Adrenal gland (tissue), 12 donors: ENCODE data around the gene NUDCD3. TPM values are rescaled to one million over a fixed set of nuclear protein-coding genes. Genes with fewer than 3 reads are reported as not detected.

ENCODE experiments used
- DNase-seq, 7 donors: peaks; one replicate each; pipeline ENCODE4 v3.0.0-alpha.2; 2019 to 2020
- H3K27ac ChIP-seq, 5 donors: fragments of 200-600 bp; sonication (generic) in 4 of 5; 1 replicate in 3 of 5; 2 replicates in 2 of 5; pipeline versions ENCODE4 v1.5.1 to v1.8.0; 2016 to 2020; ENCODE audit warnings: mild to moderate bottlenecking in 1 of 5
- H3K27me3 ChIP-seq: fragments of 200-600 bp; 2 replicates; pipeline ENCODE4 v1.8.0; 2021
- H3K36me3 ChIP-seq, 2 donors: fragments of 200-600 bp; replicated peaks in 1 of 2; 1 replicate in 1 of 2; 2 replicates in 1 of 2; pipeline versions ENCODE4 v1.5.1 to v1.8.0; 2018 to 2022
- H3K4me1 ChIP-seq, 2 donors: fragments of 200-600 bp; replicated peaks in 1 of 2; 1 replicate in 1 of 2; 2 replicates in 1 of 2; pipeline versions ENCODE4 v1.5.1 to v1.8.0; 2018 to 2021
- H3K4me3 ChIP-seq, 4 donors: fragments of 200-600 bp; sonication (generic) in 3 of 4; one replicate each; pipeline ENCODE4 v1.5.1; 2016 to 2018
- H3K9me3 ChIP-seq, 3 donors: fragments of 200-600 bp; sonication (generic) in 1 of 3; replicated peaks in 1 of 3; 1 replicate in 2 of 3; 2 replicates in 1 of 3; pipeline versions ENCODE4 v1.5.1 to v1.8.0; 2016 to 2021
- POLR2A ChIP-seq, 2 donors: fragments of 450-650 bp; IDR thresholded peaks; one replicate each; pipeline ENCODE4 v1.6.1; 2017; ENCODE audit warnings: antibody characterized with exemption in 2 of 2, mild to moderate bottlenecking in 2 of 2, moderate library complexity in 1 of 2
- WGBS, 4 donors: extraction: QIAGEN DNeasy Blood & Tissue Kit in 2 of 4; methylation state at CpG; one replicate each; pipeline versions ENCODE4 v1.1.5 to v1.1.7; 2013 to 2017; 5-methylcytosine and 5-hydroxymethylcytosine counted together
- intact Hi-C, 2 donors: fragments of 100-400 bp; cut with DNase I; formaldehyde crosslinking; loops; one replicate each; pipeline versions ENCODE4 v1.14.1 to v1.15.0; 2022 to 2023
- polyA plus RNA-seq, 3 donors: library from polyadenylated mRNA; stranded (reverse); fragments of 200-250 nt in 2 of 3; fragments of 350-450 nt in 1 of 3; fragmentation: Illumina TruSeq in 1 of 3; extraction: RNeasy Lipid Tissue Mini Kit (QIAGEN cat#74804) in 1 of 3; gene quantifications; one replicate each; pipeline ENCODE4 v1.2.3, GENCODE V29; 2013 to 2014
- total RNA-seq, 9 donors: library from RNA; depleted of rRNA in 4 of 9; stranded (reverse); fragments of >200 nt in 4 of 9; fragments of 120-200 nt in 1 of 9; fragmentation: NEBNext Ultra II Directional in 1 of 9; extraction: Animal tissue kit (Norgen Biotek cat#: 25700) in 1 of 9; gene quantifications; one replicate each; pipeline versions ENCODE4 v1.1.0 to v1.2.4, GENCODE V29; 2013 to 2023
- TF ChIP-seq, protein P1 (sequence below), 6 experiments: fragments of 450-650 bp in 4 of 6; fragments of 200-600 bp in 2 of 6; sonication (generic) in 1 of 6; IDR thresholded peaks; 1 replicate in 5 of 6; 2 replicates in 1 of 6; pipeline versions ENCODE4 v1.5.1 to v1.8.0; 2016 to 2021; ENCODE audit warnings: antibody characterized with exemption in 6 of 6, mild to moderate bottlenecking in 2 of 6, moderate library complexity in 1 of 6
- donor health status: healthy with polysubstance abuse.
- donor health status: Bipolar disorder and iron deficiency.
- donor health status: DM: yes; HTN: yes; CAD: no.
- donor health status: DM: no; HTN: no; CAD: no.
- donor health status: DM: no; HTN: no; CAD: no.
- donor health status: DM: yes; HTN: yes; CAD: no.

The NUDCD3 gene
- total and polyA plus RNA-seq, 12 donors = 30.5 to 136 (median 71.1) TPM

DNA sequence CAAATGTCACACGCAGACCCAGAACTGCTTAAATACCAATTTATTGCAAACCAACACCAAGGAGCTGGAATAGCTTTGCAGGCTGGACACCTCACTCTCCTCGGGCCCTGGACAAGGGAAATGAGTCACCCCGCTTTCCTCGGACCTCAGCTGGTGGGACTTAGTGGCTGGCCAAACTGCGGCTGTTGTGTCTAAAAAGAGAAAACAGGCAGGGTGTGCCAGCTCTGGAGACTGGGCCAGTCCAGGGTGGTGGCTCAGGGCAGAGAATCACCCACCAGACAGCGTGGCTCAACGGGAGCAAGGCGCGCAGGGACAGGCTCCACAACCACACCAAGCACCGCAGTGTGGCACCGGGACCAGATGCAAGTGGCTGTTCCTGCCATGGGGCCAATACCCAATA, 106.9 kb downstream of the NUDCD3 start:
- 88 to 90% (median 89%) methylated on average over 11 of the region's 11 CpGs for WGBS, 4 donors
- Histone ChIP-seq H3K27me3 (no peaks in the 10 kb centered on the region), H3K9me3 (no peaks in the 10 kb centered on the region), H3K27ac (no peak overlapping the region), H3K4me1 (peaks cover 0 to 3% of the 10 kb centered on the region in 2 donors), H3K36me3 (peaks cover 0 to 33% of the 10 kb centered on the region in 2 donors), H3K4me3 (no peak overlapping the region)
- intact Hi-C loops = no loop called here
- TF ChIP-seq, protein P1, sequence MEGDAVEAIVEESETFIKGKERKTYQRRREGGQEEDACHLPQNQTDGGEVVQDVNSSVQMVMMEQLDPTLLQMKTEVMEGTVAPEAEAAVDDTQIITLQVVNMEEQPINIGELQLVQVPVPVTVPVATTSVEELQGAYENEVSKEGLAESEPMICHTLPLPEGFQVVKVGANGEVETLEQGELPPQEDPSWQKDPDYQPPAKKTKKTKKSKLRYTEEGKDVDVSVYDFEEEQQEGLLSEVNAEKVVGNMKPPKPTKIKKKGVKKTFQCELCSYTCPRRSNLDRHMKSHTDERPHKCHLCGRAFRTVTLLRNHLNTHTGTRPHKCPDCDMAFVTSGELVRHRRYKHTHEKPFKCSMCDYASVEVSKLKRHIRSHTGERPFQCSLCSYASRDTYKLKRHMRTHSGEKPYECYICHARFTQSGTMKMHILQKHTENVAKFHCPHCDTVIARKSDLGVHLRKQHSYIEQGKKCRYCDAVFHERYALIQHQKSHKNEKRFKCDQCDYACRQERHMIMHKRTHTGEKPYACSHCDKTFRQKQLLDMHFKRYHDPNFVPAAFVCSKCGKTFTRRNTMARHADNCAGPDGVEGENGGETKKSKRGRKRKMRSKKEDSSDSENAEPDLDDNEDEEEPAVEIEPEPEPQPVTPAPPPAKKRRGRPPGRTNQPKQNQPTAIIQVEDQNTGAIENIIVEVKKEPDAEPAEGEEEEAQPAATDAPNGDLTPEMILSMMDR (IDR thresholded peaks at IDR 0.05) = no peak
- TF ChIP-seq POLR2A (IDR thresholded peaks at IDR 0.05) = no peak
- peak in 3 of 7 donors; percentile 7 to 47 (median 17) for DNase-seq

DNA sequence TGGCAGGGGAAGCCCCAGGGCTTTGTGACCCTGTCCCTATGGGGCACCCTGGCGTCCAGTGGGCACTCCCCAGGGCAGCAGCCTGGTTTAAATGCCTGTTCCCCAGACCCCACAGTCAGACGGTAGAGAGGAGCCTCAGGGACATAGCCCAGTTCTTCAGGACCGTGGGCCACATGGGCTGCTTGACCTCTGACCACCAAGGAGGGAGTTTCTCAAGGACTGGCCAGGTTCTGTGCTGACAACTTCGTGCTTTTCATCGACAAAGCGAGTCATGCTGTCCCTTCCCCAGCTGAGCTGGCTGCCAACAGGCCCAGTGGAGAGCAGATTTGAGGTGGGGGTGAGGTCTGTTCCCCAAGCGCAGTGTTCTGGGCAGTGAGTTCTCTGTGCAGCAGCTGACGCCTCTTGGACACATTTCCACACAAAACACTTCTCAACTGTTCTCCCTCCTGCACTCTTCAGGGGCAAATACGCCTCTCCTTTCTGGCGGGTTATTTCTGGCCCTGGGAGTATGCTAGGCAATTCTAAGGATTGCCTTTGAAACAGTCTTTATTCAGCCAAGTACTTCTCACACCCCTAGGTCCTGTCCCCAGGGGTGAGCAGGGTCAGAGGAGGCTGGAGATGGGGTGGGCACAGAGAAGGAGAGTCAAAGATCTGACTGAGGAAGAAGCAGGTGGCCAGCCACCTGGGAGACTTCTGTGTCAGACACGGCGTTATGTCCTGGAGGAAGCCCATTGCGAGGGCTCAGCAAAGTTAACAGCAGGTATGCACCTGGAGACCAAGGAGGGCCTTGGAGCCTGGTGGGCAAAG, 107.8 kb downstream of the NUDCD3 start:
- H3K27me3 ChIP-seq = no peaks in the 10 kb centered on the region
- WGBS, 4 donors = 81 to 87% (median 84%) methylated on average over 12 to 13 of the region's 13 CpGs
- H3K4me3 ChIP-seq = no peak overlapping the region
- H3K4me1 ChIP-seq = peaks cover 0 to 3% of the 10 kb centered on the region in 2 donors
- H3K9me3 ChIP-seq = no peaks in the 10 kb centered on the region
- intact Hi-C loops = no loop called here
- H3K36me3 ChIP-seq = peaks cover 0 to 24% of the 10 kb centered on the region in 2 donors
- peak in 2 of 7 donors; percentile 11 to 16 for DNase-seq
- H3K27ac ChIP-seq = no peak overlapping the region
- no peak for TF ChIP-seq POLR2A (IDR thresholded peaks at IDR 0.05)
- TF ChIP-seq, protein P1 (IDR thresholded peaks at IDR 0.05) = no peak

DNA sequence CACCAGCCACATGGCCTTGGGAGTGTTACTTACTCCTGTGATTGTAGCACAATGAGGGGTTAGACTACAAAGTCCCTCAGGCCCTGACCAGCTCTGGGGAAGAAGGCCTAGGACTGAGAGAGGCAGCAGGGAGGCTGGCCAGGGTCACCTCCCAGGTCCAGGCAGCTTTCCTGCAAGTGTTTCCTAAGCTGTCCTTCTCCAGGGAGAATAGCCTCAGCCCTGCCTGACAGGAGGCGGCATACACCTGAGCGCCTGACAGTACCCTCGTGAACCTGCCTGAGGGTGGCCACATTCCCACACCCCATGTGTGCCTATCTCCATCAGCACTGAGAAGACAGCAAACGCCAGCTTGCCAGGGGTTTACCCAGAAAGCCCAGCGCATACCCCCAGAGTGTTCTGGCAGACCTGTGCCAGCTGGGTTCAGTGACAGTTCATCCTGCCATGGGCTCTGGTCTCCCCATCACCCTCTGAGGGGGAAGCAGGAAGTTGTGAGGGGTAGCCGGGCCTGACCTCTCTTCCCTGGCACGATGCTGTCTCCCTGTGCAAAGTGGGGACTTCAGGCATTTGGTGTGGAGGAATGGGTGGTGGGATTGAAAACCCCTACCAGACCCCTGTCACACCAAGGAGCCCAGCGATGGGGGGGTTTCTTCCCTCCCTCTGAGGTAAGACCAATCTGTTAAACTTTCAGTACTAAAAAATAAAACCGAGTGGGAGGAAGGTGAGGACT, 108.8 kb downstream of the NUDCD3 start:
- Histone ChIP-seq H3K4me3 (no peak overlapping the region), H3K9me3 (no peaks in the 10 kb centered on the region), H3K27me3 (no peaks in the 10 kb centered on the region), H3K4me1 (peaks cover 0 to 3% of the 10 kb centered on the region in 2 donors), H3K36me3 (peaks cover 0 to 21% of the 10 kb centered on the region in 2 donors), H3K27ac (no peak overlapping the region)
- peak in 1 of 7 donors; percentile 49 for DNase-seq
- intact Hi-C loops = no loop called here
- 88 to 96% (median 94%) methylated on average over 6 to 9 of the region's 9 CpGs for WGBS, 4 donors
- TF ChIP-seq POLR2A (IDR thresholded peaks at IDR 0.05) = no peak
- TF ChIP-seq, protein P1 (IDR thresholded peaks at IDR 0.05) = no peak

DNA sequence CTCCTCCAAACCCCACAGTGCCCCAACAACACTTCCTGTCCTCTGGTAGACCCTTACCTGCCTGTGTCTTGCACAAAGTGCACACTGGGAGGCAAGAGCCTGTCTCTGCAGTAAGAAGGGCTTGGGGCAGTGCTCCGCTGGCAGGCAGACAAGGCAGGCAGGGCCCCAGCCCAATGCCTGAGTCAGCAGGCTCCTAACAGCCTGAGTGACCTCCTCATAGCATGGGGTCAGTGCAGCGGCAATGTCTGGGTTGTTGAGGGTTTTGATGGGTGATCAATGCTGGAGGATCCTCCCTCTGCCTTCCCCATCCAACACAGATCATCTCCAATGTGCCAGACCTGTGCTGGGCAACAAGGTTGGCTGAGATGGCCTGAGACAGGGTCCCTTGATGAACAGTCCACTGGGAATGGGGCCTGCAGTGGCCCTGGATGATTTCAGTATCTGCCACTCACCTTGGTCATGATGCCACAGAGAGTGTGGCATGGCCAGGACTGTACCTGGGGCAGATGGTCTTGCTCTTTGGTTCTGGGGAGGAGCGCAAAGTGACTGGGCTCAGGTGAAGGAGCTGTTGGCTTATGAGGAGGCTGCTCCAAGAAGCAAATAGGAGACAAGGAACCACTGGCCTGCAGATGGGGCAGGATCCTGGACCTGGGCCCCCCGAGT, 109.5 kb downstream of the NUDCD3 start:
- no peak for TF ChIP-seq POLR2A (IDR thresholded peaks at IDR 0.05)
- TF ChIP-seq, protein P1 (IDR thresholded peaks at IDR 0.05) = no peak
- intact Hi-C loops = no loop called here
- Histone ChIP-seq H3K4me3 (no peak overlapping the region), H3K9me3 (no peaks in the 10 kb centered on the region), H3K4me1 (peaks cover 0 to 3% of the 10 kb centered on the region in 2 donors), H3K36me3 (peaks cover 0 to 19% of the 10 kb centered on the region in 2 donors), H3K27me3 (no peaks in the 10 kb centered on the region), H3K27ac (no peak overlapping the region)
- WGBS, 4 donors = 73 to 90% (median 81%) methylated on average over 2 to 4 of the region's 4 CpGs
- DNase-seq = peak in 3 of 7 donors; percentile 34 to 50 (median 40)
